Neutrophil (primary cell): ENCODE measurements around the gene MRPL32.

ENCODE experiments used
- H3K27ac ChIP-seq: fragments of 200-600 bp; sonication (generic); 2 replicates; pipeline ENCODE4 v1.5.1; 2016; ENCODE audit warnings: mild to moderate bottlenecking, moderate library complexity
- H3K27me3 ChIP-seq: fragments of 200-600 bp; sonication (generic); 2 replicates; pipeline ENCODE4 v1.6.0; 2016; ENCODE audit warnings: mild to moderate bottlenecking
- H3K36me3 ChIP-seq: fragments of 200-600 bp; sonication (generic); 2 replicates; pipeline ENCODE4 v1.5.1; 2017
- H3K4me1 ChIP-seq, 2 experiments: fragments of 200-600 bp in 1 of 2; sonication (generic) in 1 of 2; 1 replicate in 1 of 2; 2 replicates in 1 of 2; pipeline versions ENCODE4 v1.5.1 to v1.6.1; 2013 to 2016; ENCODE audit warnings: low read depth in 1 of 2, low read length in 1 of 2, mild to moderate bottlenecking in 1 of 2, moderate library complexity in 1 of 2; ENCODE audit not compliant: control insufficient read depth in 1 of 2, insufficient read depth in 1 of 2
- H3K4me3 ChIP-seq, 2 experiments: fragments of 200-600 bp in 1 of 2; sonication (generic) in 1 of 2; 1 replicate in 1 of 2; 2 replicates in 1 of 2; pipeline ENCODE4 v1.5.1; 2013 to 2016; ENCODE audit warnings: low read depth in 1 of 2, low read length in 1 of 2, mild to moderate bottlenecking in 1 of 2, moderate library complexity in 1 of 2
- H3K9me3 ChIP-seq: fragments of 200-600 bp; sonication (generic); 2 replicates; pipeline ENCODE4 v1.5.1; 2016
- CTCF ChIP-seq: fragments of 200-600 bp; sonication (generic); IDR thresholded peaks from 2 replicates; pipeline ENCODE4 v1.5.1; 2016; ENCODE audit warnings: antibody characterized with exemption

MRPL32 gene

GRCh38 chr7:42928754-42929153 is 3.4 kb upstream of the MRPL32 start:
- peaks cover 12% of the 10 kb centered on the region for H3K36me3 ChIP-seq
- H3K27me3 ChIP-seq = no peaks in the 10 kb centered on the region
- no peak overlapping the region for H3K4me3 ChIP-seq
- peaks cover 69% of the 10 kb centered on the region in 2 experiments for H3K4me1 ChIP-seq
- no peaks in the 10 kb centered on the region for H3K9me3 ChIP-seq
- H3K27ac ChIP-seq = no peak overlapping the region
- TF ChIP-seq CTCF = no peak

- H3K27ac ChIP-seq = no peak overlapping the region
- TF ChIP-seq CTCF = no peak
Measured at GRCh38 chr7:42929449-42929848, 2.7 kb upstream of the MRPL32 start.

GRCh38 chr7:42930889-42931288 is 1.3 kb upstream of the MRPL32 start:
- TF ChIP-seq CTCF = no peak
- H3K9me3 ChIP-seq = no peaks in the 10 kb centered on the region
- H3K27me3 ChIP-seq = no peaks in the 10 kb centered on the region
- H3K27ac ChIP-seq = peak overlapping the region; percentile 71
- peaks cover 7% of the 10 kb centered on the region for H3K36me3 ChIP-seq
- H3K4me3 ChIP-seq = peak overlapping the region; percentile 92 to 99
- peaks cover 59 to 61% of the 10 kb centered on the region in 2 experiments for H3K4me1 ChIP-seq

More at GRCh38 chr7:42929449-42929848, 2.7 kb upstream of the MRPL32 start:
- Histone ChIP-seq H3K9me3 (no peaks in the 10 kb centered on the region), H3K4me1 (peaks cover 69% of the 10 kb centered on the region in 2 experiments), H3K4me3 (no peak overlapping the region), H3K36me3 (peaks cover 8% of the 10 kb centered on the region), H3K27me3 (no peaks in the 10 kb centered on the region)

- Histone ChIP-seq H3K27me3 (no peaks in the 10 kb centered on the region), H3K36me3 (peaks cover 7% of the 10 kb centered on the region), H3K4me1 (peaks cover 55 to 56% of the 10 kb centered on the region in 2 experiments), H3K9me3 (no peaks in the 10 kb centered on the region), H3K27ac (peak overlapping the region; percentile 71), H3K4me3 (peak overlapping the region; percentile 92 to 99)
- no peak for TF ChIP-seq CTCF
Measured at GRCh38 chr7:42931447-42931833, 736 bp upstream of the MRPL32 start.

GRCh38 chr7:42932811-42933591 is 825 bp downstream of the MRPL32 start:
- Histone ChIP-seq H3K4me1 (peaks cover 41 to 48% of the 10 kb centered on the region in 2 experiments), H3K27me3 (no peaks in the 10 kb centered on the region), H3K27ac (peak overlapping the region; percentile 71), H3K9me3 (no peaks in the 10 kb centered on the region), H3K4me3 (peak overlapping the region; percentile 92 to 99), H3K36me3 (peaks cover 11% of the 10 kb centered on the region)
- TF ChIP-seq CTCF = no peak
